ENCODE results near the gene ATP1A1. TPM values are rescaled to one million over a fixed set of nuclear protein-coding genes. Genes with fewer than 3 reads are reported as not detected.

The ATP1A1 gene
- total RNA-seq, 1 experiment from 2014 or later, result 135 TPM

DNA sequence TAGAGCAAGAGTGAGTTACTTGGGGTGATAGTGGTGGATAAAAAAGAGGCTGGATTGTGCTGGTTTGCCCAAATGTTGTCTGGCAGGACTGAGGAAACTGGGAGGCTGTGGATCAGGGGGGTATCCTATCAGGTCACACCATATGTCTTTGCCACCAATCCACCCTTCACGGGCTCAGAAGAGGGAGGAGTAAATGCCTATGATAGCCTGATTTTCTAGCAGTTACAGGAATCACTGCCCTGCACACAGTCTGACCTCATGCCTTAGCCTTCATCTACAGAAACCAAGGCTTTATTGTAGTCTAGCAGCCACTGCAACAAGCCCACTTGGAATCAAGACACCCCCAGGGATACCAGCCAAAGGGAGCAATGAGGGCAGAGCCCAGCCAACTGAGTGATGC, 51.8 kb downstream of the ATP1A1 start:
- DNase-seq (ENCODE audit: low spot score), result no peak
- in situ Hi-C loops (cut with HindIII; ENCODE audit: low sequenced_read_pairs), result no loop called here

DNA sequence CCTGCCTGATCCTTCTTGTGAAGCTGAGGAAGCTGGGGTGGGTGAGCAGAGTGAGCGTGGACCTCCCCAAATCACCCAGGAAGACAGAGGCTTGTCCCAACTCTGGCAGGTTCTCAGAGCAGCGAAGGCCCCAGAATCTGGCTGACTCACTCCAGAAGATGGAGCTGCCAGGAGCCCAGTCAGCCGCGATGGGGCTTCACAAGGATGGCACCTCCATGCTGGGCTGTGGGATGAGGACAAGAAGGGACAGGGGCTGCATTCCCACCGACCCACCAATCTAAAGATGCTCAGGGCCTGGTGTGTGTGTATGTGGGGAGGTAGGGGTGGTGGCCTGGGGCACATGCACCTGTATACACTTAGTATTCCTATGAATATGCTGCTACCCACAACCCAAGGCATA, 52.9 kb downstream of the ATP1A1 start:
- in situ Hi-C loops (cut with HindIII; ENCODE audit: low sequenced_read_pairs), result no loop called here
- DNase-seq (ENCODE audit: low spot score), result no peak

DNA sequence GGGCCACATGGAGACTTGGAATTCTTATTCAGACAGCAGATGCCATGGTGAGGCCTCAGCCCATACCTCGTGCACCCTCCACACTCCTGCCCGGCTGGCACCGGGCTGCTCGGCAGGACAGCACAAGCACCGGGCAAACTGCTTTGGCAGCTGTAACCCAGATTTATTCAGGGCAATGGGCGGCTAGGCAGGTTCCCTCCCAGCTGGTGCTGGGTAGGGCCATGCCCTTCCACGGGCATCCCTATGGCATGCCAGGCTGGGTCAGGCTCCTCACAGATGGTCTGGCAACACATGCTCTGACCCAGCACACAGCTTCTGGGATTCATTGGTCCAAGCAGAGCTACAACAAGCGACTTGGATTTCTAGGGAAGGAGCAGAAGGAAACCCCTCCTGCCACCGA, 53.4 kb downstream of the ATP1A1 start:
- in situ Hi-C loops (cut with HindIII; ENCODE audit: low sequenced_read_pairs), result no loop called here
- DNase-seq (ENCODE audit: low spot score), result peak; percentile 98

DNA sequence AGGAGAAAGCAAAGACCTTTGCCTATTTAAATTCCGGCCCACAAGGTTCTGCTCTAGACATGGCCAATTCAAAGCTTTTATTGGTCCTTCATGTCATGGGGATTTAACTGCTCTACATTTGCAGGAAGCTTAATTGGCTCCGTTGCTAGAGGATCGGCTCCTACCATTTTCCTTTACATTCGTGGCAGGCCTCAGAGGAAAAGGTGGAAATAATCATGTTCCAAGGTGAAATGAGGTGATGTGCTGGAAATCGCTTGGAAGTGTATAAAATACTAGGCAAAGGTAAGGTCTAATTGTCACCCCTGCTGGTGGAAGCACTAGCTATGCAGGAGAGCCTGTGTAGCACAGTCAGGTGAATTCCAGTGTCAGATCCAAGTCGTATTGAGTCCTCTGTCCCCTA, 55.5 kb downstream of the ATP1A1 start:
- DNase-seq (ENCODE audit: low spot score), result no peak
- in situ Hi-C loops (cut with HindIII; ENCODE audit: low sequenced_read_pairs), result no loop called here

DNA sequence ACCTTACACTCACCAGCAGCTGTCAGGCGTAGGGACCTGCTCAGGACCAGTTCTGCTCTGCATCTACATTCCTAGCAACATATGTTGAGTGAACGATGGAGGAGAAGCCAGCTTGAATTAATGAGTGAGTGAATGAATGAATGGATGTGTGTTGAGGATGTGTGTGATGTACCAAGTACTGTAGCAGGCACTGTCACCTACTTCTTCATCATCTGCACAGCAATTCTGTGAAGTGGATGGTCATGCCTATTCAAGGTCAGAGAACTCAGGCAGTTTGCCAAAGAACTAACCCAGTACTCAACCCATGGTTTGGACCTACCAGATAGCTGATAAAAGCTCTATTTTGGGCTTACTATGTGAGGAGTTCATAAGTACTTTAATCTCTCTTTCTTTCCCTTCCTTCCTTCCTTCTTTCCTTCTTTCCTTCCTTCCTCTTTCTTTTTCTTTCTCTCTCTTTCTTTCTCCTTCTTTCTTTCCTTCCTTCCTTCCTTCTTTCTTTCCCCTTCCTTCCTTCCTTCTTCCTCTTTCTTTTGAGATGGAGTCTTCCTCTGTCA, 56.9 kb downstream of the ATP1A1 start:
- in situ Hi-C loops (cut with HindIII; ENCODE audit: low sequenced_read_pairs), result no loop called here
- no peak for DNase-seq (ENCODE audit: low spot score)

DNA sequence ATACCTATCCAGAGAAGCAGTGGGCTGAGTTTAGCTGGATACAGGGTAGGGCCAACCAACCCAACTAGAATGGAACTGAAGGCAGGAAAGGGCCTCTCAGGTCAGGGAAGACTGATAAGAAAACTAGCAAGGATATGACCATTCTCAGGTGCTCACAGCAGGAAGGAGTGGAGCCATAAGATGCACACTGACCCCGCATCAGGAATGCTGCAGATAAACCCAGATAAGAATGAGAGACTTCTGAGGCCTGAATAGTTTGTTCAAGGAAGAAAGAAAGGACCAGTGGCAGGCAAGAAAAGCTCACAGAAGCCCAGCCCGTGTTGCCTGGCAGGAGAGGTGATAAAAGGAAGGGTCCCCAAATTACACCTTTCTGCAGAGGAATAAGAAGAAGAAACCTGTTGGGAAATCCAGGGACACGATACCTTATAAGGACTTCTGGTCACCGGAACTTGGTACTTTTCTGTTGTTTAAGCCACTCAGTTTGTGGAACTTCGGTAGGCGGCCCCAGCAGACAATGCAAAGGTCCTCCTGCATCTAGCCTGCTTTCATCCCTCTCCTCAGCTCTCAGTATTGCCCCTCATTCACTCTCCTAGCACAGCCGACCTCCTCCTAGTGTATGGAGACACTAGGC, 58.9 kb downstream of the ATP1A1 start:
- in situ Hi-C loops (cut with HindIII; ENCODE audit: low sequenced_read_pairs), result no loop called here
- no peak for DNase-seq (ENCODE audit: low spot score)

DNA sequence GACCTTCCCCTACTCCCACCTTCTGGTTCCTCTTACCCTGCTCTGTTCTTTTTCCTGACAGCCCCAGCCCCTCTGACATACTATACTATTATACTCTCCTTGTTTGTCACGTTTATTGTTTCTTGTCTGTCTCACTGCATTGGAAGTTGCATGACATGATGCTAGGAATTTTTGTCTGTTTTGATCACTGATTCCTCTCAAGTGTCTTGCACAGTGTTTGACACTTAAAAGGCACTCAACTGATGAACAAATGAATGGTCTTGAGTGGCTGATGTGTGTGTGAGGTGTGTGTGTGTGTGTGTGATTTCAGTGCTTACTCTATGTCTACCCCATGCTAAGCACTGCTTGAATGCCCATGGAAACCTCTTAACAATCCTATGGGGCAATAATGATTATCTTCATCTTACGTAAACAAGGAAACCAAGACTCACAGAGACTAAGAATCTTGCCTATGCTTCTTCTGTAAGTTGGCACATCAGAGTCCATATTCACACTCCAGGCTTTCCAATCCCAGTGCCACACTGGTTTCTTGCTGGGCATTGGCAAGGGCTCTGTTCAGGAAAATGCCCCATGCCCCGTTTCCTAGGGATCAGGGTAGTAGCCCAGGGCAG, 59.7 kb downstream of the ATP1A1 start:
- DNase-seq (ENCODE audit: low spot score), result no peak
- in situ Hi-C loops (cut with HindIII; ENCODE audit: low sequenced_read_pairs), result no loop called here

DNA sequence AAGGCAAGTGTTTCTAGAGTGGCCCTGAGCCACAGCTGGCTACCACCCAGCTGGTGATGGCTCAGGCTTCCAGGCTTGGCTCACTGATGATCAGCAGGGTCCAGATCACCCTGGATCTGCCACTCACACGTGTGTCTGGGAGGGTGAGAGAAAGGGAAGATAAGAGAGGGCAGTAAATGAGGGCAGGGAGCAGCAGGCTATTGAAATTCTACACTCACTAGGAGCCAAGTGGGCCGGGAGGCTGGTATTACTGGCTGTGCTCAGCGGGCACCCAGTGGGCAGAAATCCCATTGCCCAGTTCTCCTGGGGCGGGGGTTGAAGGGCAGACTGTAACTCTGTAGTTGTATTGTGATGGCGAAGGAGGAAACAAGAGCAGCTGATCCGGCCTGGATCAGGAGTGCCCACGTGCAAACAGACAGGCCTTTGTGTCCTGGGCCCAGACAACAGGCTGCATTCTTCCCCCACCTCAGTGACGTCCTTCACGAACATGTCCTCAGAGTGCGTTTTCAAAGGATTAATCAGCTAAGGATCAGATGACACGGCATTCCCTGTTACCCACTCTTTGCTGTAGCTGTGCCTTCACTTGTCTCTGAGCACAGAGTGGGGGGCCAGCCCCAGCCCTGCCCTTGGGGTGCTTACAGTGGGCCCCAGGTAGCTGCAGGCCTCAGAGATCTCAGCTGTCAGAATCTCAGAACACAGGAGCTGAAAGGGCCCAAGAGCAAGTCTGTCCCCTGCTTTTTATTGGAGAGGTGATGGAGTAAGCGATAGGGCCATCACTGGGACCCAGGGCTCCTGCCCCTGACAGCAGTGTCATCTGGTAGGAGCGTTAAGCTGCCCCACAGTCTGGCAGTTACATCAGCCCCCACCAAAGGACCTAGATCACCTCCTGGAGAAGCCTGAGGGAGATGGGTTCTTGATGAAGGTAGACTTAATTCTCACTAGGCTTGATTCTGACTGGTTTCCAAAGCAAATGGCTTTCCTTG, 60.5 kb downstream of the ATP1A1 start:
- DNase-seq (ENCODE audit: low spot score), result peak; percentile 62
- in situ Hi-C loops (cut with HindIII; ENCODE audit: low sequenced_read_pairs), result no loop called here

DNA sequence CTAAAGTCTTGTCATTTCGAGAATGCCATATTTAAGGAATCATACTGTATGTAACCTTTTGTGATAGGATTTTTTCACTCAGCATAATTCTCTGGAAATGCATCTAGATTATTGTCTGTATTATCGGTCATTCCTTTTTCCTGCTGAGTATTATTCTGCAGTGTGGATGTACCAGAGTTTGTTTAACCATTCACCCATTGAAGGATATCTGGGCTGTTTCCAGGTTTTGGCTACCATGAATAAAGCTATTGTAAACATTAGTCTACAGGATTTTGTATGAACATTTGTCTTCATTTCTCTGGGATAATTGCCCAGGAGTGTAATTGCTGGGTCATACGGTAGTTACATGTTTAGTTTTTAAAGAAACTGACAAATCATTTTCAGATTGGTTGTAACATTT, 61.8 kb downstream of the ATP1A1 start:
- in situ Hi-C loops (cut with HindIII; ENCODE audit: low sequenced_read_pairs), result no loop called here
- DNase-seq (ENCODE audit: low spot score), result no peak

DNA sequence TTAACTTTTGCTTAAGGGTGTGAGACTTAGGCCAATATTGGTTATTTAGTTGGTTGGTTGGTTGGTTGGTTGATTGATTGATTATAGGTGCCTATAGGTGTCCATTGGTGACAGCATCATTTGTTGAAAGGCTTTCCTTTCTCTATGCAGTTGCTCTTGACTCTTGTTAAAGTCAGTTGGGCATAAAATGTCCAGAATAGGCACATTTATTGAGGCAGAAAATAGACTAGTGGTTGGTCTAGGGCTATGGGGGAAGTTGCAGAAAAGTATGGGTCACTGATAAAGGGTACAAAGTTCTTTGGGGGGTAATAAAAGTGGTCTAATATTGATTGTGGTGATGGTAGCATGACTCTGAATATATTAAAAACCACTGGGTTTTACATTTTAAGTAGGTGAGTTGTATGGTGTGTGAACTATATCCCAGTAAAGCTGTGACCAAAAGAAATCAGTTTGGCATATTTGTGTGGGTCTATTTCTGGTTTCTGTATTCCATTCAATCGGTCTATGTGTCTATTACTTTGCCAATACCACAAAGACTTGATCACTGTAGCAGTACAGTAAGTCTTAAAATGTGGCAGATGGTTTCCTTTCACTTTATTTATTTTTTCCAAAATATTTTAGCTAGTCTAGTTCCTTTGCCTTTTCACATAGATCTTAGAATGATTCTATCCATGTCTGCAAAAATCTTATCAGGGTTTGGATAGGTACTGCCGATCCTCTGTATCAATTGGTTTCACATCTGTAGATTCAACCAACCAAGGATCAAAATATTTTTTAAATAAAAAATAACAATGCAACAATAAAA, 63.0 kb downstream of the ATP1A1 start:
- in situ Hi-C loops (cut with HindIII; ENCODE audit: low sequenced_read_pairs), result no loop called here
- no peak for DNase-seq (ENCODE audit: low spot score)

DNA sequence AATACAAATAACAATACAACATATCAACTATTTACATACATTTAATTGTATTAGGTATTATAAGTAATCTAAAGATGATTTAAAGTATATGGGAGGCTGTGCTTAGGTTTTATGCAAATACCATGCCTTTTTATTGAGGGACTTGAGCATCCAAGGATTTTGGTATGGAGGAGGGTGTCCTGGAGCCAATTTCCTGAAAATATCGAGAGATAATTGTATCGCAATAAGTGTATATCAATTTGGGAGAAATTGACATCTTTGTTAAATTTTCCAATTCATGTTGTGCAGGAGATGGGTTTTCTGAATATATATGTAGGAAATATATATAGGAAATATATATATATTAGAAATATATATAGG, 63.5 kb downstream of the ATP1A1 start:
- in situ Hi-C loops (cut with HindIII; ENCODE audit: low sequenced_read_pairs), result no loop called here

DNA sequence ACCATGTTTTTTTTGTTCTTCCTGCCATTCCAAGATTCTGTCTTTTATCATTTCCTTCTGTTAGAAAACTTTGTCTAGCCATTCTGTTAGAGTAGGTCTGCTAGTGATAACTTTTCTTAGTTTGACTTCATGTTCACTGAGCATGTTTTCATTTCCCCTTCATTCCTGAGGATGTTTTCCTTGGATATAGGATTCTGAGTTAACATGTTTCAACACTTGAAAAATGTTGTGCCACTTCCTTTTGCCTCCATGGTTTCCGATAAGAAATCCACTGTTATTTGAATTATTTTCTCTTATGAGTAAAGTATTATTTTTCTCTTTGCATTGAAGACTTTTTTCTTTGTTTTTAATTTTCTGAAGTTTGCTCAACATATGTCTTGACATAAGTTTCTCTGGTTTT, 66.7 kb downstream of the ATP1A1 start:
- in situ Hi-C loops (cut with HindIII; ENCODE audit: low sequenced_read_pairs), result no loop called here
- no peak for DNase-seq (ENCODE audit: low spot score)

More for the DNA sequence above, 63.5 kb downstream of the ATP1A1 start:
- DNase-seq (ENCODE audit: low spot score), result no peak

DNA sequence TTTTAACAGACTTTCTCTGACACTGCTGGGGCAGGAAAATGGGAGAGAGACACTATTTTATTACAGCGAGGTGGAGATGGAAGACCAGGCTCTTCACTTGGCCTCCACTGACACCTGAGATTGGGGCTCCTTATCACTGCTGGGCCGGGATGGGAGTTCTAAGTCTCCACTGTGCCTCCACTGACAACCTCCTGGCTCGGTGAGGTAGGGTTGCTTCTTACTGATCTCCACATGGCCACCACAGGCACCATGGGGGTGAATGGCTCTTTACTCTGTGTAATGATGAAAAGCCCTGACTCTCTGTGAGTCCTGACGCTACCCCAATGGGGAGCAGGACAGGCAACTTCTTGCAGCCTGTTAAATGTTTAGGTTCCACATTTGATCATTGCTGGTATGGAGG, 67.7 kb downstream of the ATP1A1 start:
- no peak for DNase-seq (ENCODE audit: low spot score)
- in situ Hi-C loops (cut with HindIII; ENCODE audit: low sequenced_read_pairs), result no loop called here

DNA sequence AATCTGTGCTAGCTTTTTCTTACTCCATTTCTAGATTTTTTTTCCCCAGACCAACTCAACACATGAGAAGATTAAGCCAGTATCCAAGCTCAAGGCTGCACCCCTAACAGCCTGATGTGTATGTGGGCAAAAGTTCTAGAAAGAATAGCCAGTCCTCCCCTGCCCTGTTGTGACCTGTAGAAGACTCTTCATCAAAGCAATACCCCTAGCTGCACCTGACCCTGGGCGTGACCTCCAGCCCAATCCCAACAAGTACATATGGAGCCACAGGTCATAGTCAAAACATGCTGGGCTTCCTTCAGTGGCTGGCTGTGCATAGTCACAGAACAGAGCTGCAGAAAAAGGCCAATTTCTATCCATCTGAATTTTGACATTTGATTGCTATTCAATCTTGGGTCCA, 72.5 kb downstream of the ATP1A1 start:
- DNase-seq (ENCODE audit: low spot score), result no peak
- in situ Hi-C loops (cut with HindIII; ENCODE audit: low sequenced_read_pairs), result no loop called here

DNA sequence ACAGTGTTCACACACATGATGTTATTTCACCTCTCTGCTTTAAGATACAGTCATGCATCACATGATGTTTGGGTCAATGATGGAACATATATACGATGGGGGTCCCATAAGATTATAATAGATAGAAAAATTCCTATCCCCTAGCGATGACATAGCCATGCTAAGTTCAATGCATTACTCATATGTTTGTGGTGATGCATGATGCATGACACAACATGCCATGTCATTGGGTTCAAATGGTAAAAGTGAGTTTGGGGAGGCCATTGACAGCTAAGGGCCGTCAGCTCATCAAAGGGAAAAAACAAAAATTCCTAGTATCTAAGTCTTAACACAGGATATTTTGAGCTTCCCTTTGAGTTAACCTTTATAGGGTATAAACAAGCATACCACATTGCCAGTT, 73.6 kb downstream of the ATP1A1 start:
- in situ Hi-C loops (cut with HindIII; ENCODE audit: low sequenced_read_pairs), result no loop called here

DNA sequence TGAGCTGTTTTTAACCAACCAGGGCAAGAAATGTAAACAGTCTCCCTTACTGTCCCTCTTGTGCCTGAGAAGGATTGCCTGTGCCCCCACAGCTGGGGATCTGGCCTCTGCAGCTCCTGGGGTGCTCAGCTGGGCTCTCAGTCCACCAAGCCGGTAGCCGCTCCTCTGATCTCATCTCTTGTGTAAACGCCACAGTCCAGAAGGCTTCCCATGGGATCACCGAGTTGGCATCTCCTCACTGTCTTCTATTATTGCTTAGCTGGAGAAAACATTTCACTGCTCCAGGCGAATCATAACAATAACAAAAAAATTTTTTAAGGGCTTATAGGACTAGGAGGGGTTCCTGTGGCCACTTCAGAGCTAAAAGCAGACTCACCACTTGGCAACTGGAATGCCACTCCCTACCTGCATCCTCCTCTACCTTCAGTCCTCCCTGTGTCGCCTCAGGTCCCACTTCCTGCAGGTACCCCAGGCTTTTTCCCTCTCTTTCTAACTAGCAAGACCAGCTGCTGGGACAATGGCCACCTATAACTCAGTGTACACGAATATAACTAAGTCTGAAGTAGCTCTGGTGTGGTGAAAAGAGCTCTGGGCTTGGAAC, 75.8 kb downstream of the ATP1A1 start:
- no peak for DNase-seq (ENCODE audit: low spot score)
- in situ Hi-C loops (cut with HindIII; ENCODE audit: low sequenced_read_pairs), result no loop called here

More for the DNA sequence above, 73.6 kb downstream of the ATP1A1 start:
- no peak for DNase-seq (ENCODE audit: low spot score)

DNA sequence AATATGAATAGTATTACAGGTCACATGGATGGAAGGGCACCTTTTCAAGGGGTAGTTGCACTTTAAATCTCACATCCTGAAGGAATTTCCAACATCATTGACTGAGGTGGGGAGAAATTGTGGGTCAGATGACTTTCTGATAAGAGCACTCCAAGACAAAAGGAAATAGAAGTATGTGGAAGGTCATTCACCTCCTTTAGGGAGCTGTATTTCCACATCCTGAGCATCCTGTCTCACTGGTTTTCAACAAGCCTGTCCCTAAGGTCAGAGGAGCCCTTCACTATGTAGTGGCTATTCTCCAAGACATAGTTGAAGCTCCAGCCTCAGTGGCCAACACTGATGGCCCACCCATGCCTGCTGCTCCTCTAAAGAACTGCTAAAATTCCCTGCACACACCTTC, 76.5 kb downstream of the ATP1A1 start:
- no peak for DNase-seq (ENCODE audit: low spot score)
- in situ Hi-C loops (cut with HindIII; ENCODE audit: low sequenced_read_pairs), result no loop called here

DNA sequence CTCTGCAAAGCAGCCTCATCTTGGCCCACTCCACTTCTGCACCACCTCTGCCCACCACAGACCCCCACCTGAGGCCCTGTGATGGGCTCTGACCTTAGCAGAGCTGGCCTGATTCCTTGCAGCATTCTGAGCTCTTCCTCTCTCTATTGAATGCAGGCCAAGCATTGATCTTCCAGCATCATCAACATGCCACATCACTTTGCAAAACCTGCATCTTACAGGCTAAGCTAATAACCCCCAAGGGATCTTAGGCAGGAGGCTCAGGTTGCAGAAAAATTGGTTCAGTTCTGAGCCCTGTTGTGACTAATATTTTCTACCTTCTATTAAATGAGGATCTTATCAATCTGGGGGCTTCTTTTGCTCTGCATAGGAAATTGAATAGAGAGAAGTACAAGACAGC, 78.7 kb downstream of the ATP1A1 start:
- DNase-seq (ENCODE audit: low spot score), result no peak
- in situ Hi-C loops (cut with HindIII; ENCODE audit: low sequenced_read_pairs), result no loop called here

DNA sequence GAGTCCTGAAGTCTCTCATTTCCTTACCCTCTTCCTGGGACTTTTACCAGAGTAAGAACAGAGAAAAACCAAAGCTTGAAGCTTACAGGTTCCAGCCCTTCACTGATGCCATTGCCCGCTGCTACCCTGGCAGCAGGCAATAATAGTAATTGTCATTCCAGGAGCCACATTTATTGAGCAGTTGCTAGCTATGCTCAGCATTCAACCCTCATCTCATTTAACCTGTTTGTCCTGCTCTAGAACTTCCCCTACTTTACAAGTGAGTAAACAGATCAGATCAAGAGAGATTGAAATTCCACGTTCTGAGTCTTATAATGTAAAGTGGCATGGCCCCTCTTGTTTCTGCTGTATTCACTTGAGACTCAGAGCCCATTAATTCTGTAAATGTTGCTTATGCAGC, 80.4 kb downstream of the ATP1A1 start:
- no peak for DNase-seq (ENCODE audit: low spot score)
- in situ Hi-C loops (cut with HindIII; ENCODE audit: low sequenced_read_pairs), result no loop called here

Measured in G401 (cell line).